ENCODE results near the gene TMCO1.
"Not testable (repeated sequence)": the region's sequence is repeated elsewhere in the genome, so short reads cannot be mapped to it uniquely, and the experiment has no call there.

Gene TMCO1

DNA sequence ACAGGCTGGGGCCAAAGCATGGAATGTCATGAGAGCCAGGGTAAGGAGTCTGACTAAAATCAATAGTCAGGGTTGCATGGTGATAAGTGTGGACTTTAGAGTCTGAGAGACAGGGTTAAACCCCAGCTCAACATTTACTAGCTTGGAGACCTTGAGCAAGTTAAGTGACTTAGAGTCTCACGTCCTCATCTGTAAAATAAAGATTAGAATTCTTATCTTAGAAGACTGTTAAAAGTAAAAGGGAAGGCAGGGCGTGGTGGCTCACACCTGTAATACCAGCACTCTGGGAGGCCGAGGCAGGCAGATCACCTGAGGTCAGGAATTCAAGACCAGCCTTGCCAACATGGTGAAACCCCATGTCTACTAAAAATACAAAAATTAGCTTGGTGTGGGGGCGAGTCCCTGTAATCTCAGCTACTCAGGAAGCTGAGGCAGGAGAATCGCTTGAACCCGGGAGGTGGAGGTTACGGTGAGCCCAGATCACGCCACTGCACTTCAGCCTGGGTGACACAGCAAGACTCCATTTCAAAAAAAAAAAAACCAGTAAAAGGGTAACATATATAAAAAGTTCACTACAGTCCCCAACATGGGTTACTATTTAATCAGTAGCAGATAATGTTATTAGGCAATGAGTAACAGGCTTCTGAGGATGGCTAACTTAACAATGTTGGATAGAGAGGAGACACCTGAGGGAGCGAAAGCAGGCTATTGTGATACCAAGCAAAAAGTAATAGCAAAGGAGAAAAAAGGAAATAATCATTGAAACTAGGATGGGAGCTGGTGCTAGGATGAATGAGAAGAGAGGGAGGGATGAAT, 20.8 kb downstream of the TMCO1 start:
- no peak for DNase-seq (ENCODE audit: low read depth in 2 of 2)

- DNase-seq (ENCODE audit: low read depth in 2 of 2), result not testable (repeated sequence)
Measured at GRCh38 chr1:165744913-165745312, 23.8 kb downstream of the TMCO1 start.

- DNase-seq (ENCODE audit: low read depth in 2 of 2), result no peak
Measured at GRCh38 chr1:165742194-165742593, 26.5 kb downstream of the TMCO1 start.

- DNase-seq (ENCODE audit: low read depth in 2 of 2), result no peak
Measured at GRCh38 chr1:165738794-165739193, 29.9 kb downstream of the TMCO1 start.

- DNase-seq (ENCODE audit: low read depth in 2 of 2), result no peak
Measured at GRCh38 chr1:165737196-165737595, 31.5 kb downstream of the TMCO1 start.

DNA sequence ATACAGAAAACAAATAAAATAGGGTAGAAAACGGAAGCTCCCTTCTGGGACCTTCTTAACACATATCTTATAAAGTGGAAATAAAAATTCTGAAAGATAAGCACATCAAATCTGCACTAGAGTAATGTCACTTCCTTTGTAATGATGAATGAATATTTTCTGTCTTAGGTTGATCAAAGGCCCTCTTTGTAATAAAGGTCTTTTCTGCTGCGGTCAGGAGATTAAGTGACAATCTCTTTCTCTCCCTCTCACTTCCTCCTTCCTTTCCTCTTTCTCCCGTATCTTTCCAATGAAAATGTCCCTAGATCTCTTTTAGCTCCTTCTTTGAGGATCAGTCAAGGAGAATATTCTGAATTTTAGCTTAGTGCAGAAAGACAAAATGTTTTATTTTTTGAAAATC, 33.8 kb downstream of the TMCO1 start:
- DNase-seq (ENCODE audit: low read depth in 2 of 2), result no peak

- DNase-seq (ENCODE audit: low read depth in 2 of 2), result no peak
Measured at GRCh38 chr1:165726841-165727240, 41.8 kb downstream of the TMCO1 start.

- no peak for DNase-seq (ENCODE audit: low read depth in 2 of 2)
Measured at GRCh38 chr1:165726169-165726568, 42.5 kb downstream of the TMCO1 start.

DNA sequence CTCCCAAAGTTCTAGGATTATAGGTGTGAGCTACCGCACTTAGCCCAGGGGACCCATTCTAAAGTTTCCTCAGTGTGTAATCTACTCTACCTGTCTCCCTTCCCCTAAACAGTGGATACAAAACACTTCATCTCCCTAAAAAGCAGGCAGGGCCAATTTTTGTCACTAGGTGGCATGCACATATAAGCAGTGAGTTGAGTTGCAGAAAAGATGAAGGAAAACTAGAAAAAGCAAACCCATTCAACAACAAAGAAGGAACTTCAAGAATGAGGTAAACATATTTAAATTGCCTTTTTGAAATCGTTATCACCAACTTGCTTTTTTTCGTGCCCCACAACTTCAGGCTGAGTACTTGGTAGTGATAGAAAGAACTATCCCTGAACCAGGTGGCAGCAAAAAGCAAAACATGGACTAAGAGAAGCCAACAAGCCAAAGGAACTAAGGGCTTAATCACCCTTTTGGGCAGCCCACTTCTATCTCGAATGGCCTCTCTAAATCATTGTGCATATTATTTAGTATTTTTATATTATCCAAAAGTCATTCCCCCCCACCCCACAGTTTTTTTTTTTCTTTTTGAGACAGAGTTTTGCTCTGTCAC, 50.7 kb downstream of the TMCO1 start:
- DNase-seq (ENCODE audit: low read depth in 2 of 2), result peak in 1 of 2 donors; percentile 12

DNA sequence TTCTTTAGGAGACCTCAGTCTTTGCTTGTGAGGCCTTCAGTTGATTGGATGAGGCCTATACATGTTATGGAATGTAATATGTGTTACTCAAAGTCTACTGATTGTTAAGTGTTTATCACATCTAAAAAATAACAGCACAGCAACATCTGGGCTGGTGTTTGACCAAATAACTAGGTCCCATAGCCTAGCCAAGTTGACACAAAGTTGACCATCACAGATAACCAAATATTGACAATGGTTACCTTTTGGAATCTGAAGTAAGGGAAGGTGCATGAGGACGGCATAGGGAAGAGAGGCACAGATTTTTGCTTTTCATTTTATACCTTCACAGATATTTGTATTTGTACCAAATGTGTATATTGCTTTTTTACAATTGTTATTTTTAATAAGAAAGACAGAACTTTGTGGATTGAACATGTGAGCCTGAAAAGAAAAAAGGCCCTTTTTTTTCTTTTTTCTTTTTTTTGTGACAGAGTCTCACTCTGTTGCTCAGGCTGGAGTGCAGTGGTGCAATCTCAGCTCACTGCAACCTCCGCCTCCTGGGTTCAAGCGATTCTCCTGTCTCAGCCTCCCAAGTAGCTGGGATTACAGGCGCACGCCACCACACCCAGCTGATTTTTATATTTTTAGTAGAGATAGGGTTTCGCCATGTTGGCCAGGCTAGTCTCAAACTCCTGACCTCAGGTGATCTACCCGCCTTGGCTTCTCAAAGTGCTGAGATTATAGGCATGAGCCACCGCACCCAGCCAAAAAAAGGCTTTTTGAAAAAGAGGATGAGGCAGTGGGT, 52.2 kb downstream of the TMCO1 start:
- not testable (repeated sequence) for DNase-seq (ENCODE audit: low read depth in 2 of 2)

GRCh38 chr1:165712764-165713163, 55.9 kb downstream of the TMCO1 start:
- no peak for DNase-seq (ENCODE audit: low read depth in 2 of 2)

DNA sequence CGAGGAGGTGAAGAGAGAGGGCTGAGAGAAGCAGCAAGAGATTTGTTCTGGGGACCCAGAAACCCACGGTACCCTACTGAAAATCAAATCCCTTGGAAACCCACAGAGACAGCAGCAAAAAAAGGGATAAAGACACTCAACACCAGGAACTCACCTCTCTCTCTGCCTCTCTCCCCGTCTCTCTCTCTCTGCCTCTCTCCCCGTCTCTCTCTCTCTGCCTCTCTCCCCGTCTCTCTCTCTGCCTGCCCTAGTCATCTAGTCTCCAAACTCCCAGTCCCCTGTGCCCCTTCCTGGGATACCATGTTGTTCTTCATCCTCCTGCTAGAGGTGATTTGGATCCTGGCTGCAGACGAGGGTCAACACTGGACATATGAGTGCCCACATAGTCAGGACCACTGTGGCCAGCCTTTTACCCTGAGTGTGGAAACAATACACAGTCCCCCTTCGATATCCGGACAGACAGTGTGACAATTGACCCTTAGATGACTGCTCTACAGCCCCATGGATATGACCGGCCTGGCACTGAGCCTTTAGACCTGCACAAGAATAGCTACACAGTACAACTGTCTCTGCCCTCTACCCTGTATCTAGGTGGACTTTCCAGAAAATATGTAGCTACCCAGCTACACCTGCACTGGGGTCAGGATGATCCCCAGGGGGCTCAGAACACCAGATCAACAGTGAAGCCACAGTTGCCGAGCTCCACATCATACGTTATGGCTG, 60.5 kb downstream of the TMCO1 start:
- DNase-seq (ENCODE audit: low read depth in 2 of 2), result no peak

GRCh38 chr1:165703648-165704047, 65.0 kb downstream of the TMCO1 start:
- DNase-seq (ENCODE audit: low read depth in 2 of 2), result no peak

DNA sequence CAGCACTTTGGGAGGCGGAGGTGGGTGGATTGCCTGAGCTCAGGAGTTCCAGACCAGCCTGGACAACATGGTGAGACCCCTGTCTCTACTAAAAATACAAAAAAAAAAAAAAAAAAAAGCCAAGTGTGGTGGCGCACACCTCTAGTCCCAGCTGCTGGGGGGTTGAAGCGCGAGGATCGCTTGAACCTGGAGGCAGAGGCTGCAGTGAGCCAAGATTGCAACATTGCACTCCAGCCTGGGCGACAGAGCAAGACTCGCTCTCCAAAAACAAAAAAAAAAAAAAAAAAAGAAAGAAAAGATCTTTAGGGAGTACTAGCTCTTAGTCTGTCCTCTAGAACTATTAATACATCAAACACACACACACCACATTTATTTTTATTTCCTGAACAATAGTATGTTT, 66.7 kb downstream of the TMCO1 start:
- not testable (repeated sequence) for DNase-seq (ENCODE audit: low read depth in 2 of 2)

DNA sequence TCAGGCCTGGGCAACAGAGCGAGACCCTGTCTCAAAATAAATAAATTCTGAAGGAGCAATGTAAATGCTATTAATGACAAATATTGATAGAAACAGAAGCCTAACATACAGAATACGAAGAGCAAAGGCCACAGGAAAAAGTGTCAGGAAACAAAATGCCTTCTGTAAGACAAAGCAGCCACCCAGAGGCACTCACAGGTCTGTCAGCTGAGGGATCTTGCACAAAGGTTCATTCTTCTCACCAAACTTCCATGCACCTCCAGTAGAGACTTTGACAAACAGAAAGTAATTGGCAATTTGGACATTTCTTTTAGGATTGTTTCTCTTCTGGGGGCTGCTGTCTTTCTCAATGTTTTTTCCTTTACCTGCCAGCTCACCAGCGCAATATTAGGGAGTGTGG, 69.1 kb downstream of the TMCO1 start:
- no peak for DNase-seq (ENCODE audit: low read depth in 2 of 2)

DNA sequence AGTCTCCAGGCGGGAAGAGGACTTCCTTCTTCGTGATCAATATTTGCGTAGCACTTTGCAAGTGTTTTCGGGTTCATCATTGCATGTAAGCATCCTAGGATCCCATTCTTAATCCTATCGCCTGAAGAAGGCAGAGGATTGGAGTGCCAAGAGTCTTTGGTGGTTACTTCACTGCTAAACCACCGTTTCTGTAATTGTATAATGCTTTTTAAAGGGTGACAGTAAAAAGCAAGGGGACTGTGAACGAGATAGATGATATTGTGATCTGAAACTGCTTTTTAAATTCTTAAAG, 70.0 kb downstream of the TMCO1 start:
- no peak for DNase-seq (ENCODE audit: low read depth in 2 of 2)

- DNase-seq (ENCODE audit: low read depth in 2 of 2), result peak; percentile 79 to 84
Measured at GRCh38 chr1:165697881-165698760, 70.5 kb downstream of the TMCO1 start, which contains the start of gene ALDH9A1. Gene ALDH9A1 (minus strand): TSS chr1:165698562. CDS start chr1:165698558, 4 bp downstream.

GRCh38 chr1:165697491-165697880, 71.2 kb downstream of the TMCO1 start:
- DNase-seq (ENCODE audit: low read depth in 2 of 2), result no peak

GRCh38 chr1:165696625-165697100, 72.0 kb downstream of the TMCO1 start:
- no peak for DNase-seq (ENCODE audit: low read depth in 2 of 2)

DNA sequence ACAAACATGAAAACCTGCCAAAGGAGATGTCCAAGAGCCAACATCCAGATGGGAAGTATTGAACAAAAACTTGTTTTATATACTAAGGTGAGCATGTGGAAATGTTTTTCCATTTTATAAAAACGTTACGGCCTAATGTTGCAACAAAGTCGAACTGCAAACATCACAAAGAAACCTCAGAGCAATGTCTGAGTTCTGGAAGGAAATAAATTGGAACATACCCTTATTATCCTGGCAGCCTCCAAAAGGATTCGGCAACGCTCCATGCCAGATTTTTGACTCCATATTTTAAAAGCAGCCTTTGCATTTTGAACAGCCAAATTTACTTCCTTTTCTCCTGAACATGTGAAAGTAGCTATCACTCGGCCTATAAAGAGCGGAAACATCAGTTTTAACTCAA, 73.6 kb downstream of the TMCO1 start:
- DNase-seq (ENCODE audit: low read depth in 2 of 2), result no peak

DNA sequence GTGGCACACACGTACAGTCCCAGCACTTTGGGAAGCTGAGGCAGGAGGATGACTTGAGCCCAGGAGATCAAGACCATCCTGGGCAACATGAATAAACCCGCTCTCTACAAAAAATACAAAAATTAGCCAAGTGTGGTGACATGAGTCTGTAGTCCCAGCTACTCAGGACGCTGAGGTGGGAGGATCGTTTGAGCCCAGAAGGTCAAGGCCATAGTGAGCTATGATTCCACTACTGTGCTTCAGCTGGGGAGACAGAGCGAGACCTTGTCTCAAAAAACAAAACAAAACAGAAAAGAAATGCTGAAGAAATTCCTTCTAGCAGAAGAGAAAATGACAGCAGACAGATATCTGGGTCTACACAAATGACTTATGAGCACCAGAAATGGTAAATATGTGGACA, 80.6 kb downstream of the TMCO1 start:
- DNase-seq (ENCODE audit: low read depth in 2 of 2), result no peak
